SH-SY5Y (cell line): Measurements from ENCODE around the gene POLD2.

ENCODE experiments used
- GATA2 ChIP-seq: IDR thresholded peaks from 2 replicates; pipeline ENCODE4 v1.6.1; 2011; ENCODE audit warnings: mild to moderate bottlenecking, low read depth, low read length
- GATA3 ChIP-seq: IDR thresholded peaks from 2 replicates; pipeline ENCODE4 v1.6.1; 2011; ENCODE audit warnings: low read depth, mild to moderate bottlenecking, low read length, moderate library complexity

The POLD2 gene

GRCh38 chr7:44147026-44147991 is 24.0 kb upstream of the POLD2 start:
- TF ChIP-seq GATA3 (no peak), GATA2 (no peak)

DNA sequence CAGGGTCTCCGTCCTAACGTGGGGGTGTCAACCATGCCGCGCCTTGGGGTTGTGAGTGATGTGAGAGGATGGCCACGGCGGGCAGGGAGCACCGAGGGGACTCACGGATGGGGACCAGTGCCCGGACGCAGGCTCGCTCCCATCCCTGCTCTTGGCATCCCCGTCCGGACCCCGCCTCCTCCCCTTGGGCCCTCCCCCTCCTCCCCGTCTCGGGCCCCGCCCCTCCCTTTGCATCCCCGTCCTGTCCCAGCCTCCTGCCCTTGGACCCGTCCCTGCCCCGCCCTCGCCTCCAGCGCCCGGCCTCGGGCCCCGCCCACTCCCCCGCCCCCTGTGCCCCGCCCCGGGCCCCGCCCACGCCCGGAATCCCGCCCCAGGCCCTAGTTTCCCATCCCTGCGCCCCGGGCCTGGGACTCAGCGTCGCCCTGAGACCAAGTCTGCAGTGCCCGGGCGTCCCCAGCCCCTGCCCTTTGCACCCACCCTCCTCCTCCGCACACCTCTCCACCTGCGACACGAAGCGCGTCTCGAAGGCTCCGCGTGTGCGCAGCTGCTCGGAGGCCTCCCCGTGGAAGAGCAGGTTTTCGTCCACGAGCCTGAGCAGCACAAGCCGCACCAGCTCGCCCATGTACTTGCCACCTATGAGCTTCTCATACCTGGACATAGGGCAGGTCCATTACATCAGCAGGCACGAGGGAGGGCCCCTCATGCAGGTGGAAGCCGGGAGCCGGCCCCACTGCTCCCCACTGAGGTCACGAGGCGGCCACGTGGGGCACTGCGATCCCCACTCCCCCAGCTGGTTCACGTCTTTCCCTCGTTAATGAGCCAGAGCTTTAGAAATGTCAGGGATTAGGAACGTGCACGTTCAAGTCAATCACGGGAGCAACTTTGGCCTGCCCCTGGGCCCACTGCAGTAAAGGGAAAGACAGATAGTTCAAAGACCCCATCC is 22.9 kb upstream of the POLD2 start:
- no peak for TF ChIP-seq GATA2
- no peak for TF ChIP-seq GATA3

DNA sequence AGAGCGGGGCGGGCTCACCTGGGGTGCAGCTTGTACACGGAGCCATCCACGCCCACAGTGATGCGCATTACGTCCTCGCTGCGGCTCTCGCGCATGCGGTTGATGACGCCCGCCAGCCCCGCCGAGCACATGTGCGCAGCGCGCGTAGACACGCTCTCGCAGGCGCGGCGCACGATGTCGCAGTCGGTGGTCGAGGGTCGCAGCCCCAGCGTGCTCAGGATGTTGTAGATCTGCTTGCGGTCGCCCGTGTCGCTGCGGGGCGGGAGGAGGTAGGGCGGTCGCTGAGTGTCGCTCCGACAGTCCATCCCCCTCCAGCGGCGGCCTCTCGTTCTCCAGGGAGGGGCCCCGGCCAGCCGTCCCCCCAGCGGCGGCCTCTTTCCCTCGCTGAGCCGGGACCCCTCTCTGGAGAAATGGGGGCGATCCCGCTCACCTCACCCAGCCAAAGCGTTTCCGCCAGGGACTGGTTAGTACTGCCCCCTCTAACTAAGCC is 22.2 kb upstream of the POLD2 start:
- TF ChIP-seq GATA2 (no peak), GATA3 (no peak)

DNA sequence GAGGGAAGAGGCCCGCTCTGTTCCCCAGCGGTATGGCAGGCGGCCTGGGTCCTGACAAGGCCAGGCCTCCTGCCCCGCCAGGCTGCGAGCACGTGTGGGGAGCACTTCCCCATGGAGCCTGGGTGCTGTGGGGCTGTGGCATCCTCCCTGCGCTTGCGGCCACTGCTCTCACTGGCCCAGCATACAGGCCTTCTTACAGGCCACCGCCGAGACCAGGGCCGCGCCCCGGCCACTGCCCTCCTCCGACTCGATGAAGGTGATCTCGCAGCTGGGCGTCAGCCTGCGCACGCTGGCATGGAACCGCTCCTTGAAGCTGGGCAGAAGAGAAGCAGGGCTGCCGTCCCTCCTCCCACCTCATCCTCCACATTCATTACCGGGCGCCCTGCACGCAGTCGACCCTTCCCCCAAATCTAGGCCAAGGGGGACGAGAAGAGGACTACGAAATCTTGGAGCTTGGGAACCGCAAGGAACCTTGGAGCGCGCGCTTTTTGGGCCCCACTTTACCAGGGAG is 21.7 kb upstream of the POLD2 start:
- TF ChIP-seq GATA3 = no peak
- no peak for TF ChIP-seq GATA2

GRCh38 chr7:44144426-44144967 is 21.1 kb upstream of the POLD2 start:
- TF ChIP-seq GATA3 = no peak
- no peak for TF ChIP-seq GATA2

GRCh38 chr7:44143646-44144250 is 20.4 kb upstream of the POLD2 start:
- no peak for TF ChIP-seq GATA2
- no peak for TF ChIP-seq GATA3

- TF ChIP-seq GATA3 (no peak), GATA2 (no peak)
These were observed 18.7 kb upstream of the POLD2 start for GRCh38 chr7:44142028-44142427.

DNA sequence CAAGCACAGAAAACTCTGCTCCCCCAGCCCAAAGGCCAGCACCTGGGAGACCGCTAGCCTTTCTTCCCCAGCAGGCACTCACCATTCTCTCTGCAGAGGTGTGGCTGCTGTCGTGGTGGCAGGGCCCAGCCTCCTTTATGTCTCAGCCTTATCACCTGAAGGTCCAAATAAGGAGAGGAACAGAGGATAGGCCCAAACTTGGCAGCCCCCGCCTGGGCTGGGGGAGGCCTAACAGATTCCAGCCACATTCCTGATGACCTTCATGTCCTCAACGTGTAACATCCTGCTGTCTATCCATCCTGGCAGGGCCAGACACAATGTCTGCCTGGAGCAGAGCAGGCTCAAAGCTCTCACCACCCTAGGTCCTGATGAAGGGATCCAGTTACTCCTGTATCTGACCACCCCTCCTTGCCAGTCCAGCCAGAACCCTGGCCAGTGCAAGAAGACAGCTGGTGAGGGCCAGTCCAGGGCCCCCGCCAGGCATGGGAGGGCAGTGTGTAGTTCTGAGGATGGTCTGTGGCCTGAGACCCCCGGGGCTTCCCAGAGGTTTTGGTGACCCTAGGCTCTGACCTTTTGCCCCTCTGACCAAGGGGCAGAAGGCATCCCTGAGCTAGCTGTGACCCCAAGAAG is 18.0 kb upstream of the POLD2 start, which contains the start of gene MYL7:
Gene MYL7 (minus strand): TSS at position 112 of the 630 bp plus-strand sequence. CDS start 27 bp downstream, at position 85.
- TF ChIP-seq GATA3 (no peak), GATA2 (no peak)

DNA sequence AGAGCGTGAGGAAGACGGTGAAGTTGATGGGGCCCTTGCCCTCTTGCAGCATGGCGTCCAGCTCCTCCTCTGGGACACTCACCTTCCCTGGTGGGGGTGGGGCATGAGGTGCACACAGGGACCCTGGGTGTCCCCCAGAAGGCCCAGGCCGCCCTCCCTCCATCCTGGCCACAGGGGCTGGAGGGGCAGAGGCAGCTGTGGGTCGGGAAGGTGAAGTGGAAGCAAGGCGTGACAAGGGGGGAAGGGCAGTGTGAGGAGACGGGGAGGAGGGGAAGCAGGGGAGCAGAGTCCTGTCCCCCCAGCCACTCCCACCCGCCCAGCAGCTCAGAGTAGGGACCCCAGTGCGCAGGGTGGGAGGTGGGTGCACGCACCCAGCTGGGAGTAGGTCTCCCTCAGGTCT is 17.0 kb upstream of the POLD2 start:
- TF ChIP-seq GATA3 (no peak), GATA2 (no peak)

GRCh38 chr7:44139311-44140010 is 16.1 kb upstream of the POLD2 start:
- TF ChIP-seq GATA2 = no peak
- no peak for TF ChIP-seq GATA3

- TF ChIP-seq GATA3 (no peak), GATA2 (no peak)
These were observed 15.3 kb upstream of the POLD2 start for GRCh38 chr7:44138698-44139097.

- TF ChIP-seq GATA3 = no peak
- no peak for TF ChIP-seq GATA2
These were observed 13.4 kb upstream of the POLD2 start for GRCh38 chr7:44136731-44137130.
